ENCODE results near the gene KDELR3. TPM values are rescaled to one million over a fixed set of nuclear protein-coding genes. Genes with fewer than 3 reads are reported as not detected.

Gene KDELR3
- total RNA-seq, 2 donors from 2014 or later: 16.8 to 52.9 TPM

DNA sequence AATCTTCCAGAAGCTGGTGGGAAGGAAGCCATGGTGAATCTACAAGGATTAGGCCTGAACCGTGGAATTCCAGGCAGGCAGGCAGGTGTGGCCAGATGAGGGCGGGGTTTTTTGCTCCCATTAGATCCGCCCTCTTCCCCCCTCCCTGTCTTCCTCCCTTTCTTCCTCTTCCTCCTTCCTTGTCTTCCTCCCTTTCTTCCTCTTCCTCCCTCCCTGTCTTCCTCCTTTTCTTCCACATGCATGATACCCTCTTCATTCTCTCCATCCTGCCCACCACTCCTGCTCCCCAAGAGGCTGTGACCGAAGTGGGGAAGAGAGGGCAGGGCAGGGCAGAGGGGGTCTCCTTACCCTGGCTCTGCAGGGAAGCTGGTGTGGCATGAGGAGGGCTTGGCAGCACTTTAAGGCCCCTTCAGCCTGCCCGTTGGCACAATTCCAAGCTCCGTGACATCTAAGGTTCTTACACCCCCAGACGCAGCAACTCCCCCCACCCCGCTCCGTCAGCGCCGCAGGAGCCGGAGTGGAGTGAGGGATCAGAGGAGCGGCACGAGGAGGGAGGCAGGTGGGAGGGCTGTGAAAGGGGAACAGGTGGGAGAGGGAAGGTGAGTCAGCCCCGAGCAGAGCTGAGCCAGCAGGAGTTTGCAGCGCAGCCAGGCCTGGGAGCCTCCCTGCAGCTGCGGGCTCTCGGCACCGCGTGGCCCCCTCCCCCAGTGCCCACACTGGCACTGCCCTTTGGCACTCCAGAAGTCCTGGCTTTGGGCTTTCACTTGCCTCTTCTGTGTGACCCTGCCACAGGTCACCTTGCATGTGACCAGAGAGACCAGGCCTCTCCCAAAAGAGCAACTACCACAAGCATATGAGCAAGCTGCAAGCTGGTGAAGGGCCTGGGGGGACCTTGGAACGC, 45.0 kb upstream of the KDELR3 start:
- no peak overlapping the region for H3K4me3 ChIP-seq
- no peaks in the 10 kb centered on the region for H3K4me1 ChIP-seq (ENCODE audit: control insufficient read depth in 1 of 2, low read depth in 2 of 2)
- ATAC-seq (ENCODE audit: insufficient number of reproducible peaks, low FRiP score, low read depth) (no peak), DNase-seq (ENCODE audit: low spot score) (no peak)
- H3K9me3 ChIP-seq: no peaks in the 10 kb centered on the region
- H3K36me3 ChIP-seq: no peaks in the 10 kb centered on the region
- H3K27ac ChIP-seq: no peak overlapping the region
- TF ChIP-seq, protein P1, sequence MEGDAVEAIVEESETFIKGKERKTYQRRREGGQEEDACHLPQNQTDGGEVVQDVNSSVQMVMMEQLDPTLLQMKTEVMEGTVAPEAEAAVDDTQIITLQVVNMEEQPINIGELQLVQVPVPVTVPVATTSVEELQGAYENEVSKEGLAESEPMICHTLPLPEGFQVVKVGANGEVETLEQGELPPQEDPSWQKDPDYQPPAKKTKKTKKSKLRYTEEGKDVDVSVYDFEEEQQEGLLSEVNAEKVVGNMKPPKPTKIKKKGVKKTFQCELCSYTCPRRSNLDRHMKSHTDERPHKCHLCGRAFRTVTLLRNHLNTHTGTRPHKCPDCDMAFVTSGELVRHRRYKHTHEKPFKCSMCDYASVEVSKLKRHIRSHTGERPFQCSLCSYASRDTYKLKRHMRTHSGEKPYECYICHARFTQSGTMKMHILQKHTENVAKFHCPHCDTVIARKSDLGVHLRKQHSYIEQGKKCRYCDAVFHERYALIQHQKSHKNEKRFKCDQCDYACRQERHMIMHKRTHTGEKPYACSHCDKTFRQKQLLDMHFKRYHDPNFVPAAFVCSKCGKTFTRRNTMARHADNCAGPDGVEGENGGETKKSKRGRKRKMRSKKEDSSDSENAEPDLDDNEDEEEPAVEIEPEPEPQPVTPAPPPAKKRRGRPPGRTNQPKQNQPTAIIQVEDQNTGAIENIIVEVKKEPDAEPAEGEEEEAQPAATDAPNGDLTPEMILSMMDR (IDR thresholded peaks at IDR 0.05): no peak
- H3K27me3 ChIP-seq (replicated peaks; ENCODE audit: insufficient read depth): no peaks in the 10 kb centered on the region

DNA sequence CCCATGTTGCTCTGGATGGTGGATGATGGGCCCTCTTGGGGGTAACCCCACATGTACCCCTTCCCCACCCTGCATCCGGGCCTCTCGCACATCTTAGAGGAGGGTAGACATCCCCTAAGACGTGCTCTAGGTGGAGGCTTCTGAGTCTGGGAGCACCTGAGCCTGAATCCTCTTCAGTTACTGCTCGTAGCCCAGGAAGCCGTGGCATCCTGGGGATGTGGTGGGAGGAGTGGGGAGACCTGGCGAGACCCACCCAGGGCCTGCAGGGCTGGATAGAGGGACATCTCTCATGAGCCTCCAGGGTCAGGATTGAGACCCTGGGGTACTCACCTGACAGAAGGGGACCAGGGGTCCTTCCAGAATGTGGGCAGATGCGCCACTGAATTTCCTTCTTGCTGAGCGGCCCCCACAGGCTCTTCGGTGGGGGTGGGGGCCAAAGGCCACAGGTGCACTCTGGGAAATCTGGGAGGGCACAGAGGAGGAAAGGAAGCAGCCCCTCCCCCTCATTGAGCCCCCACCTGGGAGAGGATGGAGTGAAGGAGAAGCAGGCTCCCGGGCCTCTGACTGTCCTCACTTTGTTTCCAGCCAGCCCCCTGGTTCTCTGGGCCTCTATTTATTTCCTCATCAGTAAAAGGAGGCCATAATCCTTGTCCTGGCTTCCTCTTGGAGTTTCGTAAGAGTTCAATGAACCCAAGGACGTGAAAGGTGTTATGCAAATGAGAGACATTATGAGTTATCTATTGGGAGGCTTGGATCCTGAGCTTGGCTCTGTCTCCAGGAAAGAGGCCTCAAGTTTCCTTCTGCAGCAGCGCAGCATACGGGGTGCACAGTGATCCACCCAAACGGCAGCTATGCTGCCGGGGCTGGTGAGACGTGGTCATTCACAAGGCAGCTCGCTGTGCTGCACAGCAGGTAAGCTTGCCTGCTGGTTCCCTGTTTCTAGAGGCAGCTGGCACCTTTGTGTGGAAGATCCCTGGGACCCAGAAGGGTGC, 44.1 kb upstream of the KDELR3 start:
- Histone ChIP-seq H3K9me3 (no peaks in the 10 kb centered on the region), H3K27ac (no peak overlapping the region), H3K27me3 (replicated peaks; ENCODE audit: insufficient read depth) (no peaks in the 10 kb centered on the region), H3K36me3 (no peaks in the 10 kb centered on the region), H3K4me3 (no peak overlapping the region), H3K4me1 (ENCODE audit: control insufficient read depth in 1 of 2, low read depth in 2 of 2) (no peaks in the 10 kb centered on the region)
- TF ChIP-seq, protein P1 (IDR thresholded peaks at IDR 0.05): no peak
- no peak for DNase-seq (ENCODE audit: low spot score)
- no peak for ATAC-seq (ENCODE audit: insufficient number of reproducible peaks, low FRiP score, low read depth)

DNA sequence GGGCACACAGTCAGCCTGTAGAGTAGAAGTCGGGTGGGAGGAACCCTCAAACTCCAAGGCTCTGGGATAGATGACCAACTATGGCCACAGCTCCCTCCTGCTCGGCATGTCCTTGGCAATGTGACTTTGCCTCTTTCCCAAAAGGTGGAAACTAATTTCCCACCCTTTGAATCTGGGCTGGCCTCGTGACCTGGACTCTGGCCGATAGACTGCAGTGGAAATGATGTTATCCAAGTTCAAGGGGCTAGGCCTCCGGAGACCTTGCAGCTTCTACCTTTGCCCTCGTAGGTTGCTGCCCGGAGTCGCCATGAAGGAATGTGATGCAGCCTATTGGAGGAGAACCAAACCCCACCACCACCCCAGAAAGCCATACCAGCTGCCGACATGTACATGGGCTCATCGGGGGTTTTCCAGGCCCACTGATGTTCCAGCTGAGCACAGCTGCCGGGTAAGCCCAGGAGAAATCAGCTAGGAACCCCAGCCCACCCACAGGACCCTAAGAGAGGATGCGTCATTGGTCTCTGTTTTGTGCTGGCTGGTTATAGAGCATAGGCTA, 43.3 kb upstream of the KDELR3 start:
- Histone ChIP-seq H3K27ac (no peak overlapping the region), H3K4me3 (no peak overlapping the region), H3K9me3 (no peaks in the 10 kb centered on the region), H3K36me3 (no peaks in the 10 kb centered on the region), H3K4me1 (ENCODE audit: control insufficient read depth in 1 of 2, low read depth in 2 of 2) (no peaks in the 10 kb centered on the region), H3K27me3 (replicated peaks; ENCODE audit: insufficient read depth) (no peaks in the 10 kb centered on the region)
- ATAC-seq (ENCODE audit: insufficient number of reproducible peaks, low FRiP score, low read depth) (no peak), DNase-seq (ENCODE audit: low spot score) (no peak)
- TF ChIP-seq, protein P1 (IDR thresholded peaks at IDR 0.05): no peak

DNA sequence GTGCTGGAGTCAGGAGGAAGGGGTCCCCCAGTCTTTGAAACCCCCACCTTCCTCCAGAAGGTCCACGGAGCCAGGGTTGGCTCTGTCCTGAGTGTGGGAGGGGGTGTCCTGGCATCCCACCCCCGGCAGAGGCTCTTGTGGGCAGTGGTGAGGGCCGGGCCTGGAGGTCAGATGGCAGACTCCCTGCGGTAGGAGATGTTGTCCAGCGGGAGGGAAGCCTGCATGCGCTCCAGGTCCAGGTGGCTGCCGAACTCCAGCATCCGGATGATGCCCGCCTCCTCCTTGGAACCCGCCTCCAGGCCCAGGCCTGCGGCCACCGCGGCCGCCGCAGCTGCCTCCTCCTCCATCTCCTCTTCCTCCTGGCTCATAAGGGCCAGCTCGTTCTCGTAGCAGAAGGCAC, 41.3 kb upstream of the KDELR3 start:
- no peaks in the 10 kb centered on the region for H3K36me3 ChIP-seq
- H3K4me1 ChIP-seq (ENCODE audit: control insufficient read depth in 1 of 2, low read depth in 2 of 2): no peaks in the 10 kb centered on the region
- H3K4me3 ChIP-seq: no peak overlapping the region
- no peaks in the 10 kb centered on the region for H3K27me3 ChIP-seq (replicated peaks; ENCODE audit: insufficient read depth)
- no peaks in the 10 kb centered on the region for H3K9me3 ChIP-seq
- DNase-seq (ENCODE audit: low spot score) (no peak), ATAC-seq (ENCODE audit: insufficient number of reproducible peaks, low FRiP score, low read depth) (no peak)
- TF ChIP-seq, protein P1 (IDR thresholded peaks at IDR 0.05): no peak
- H3K27ac ChIP-seq: no peak overlapping the region
